Thyroid gland (tissue), 4 donors: ENCODE results near the gene BLNK.

ENCODE experiments used
- CTCF ChIP-seq, 6 experiments: fragments of 200-600 bp in 3 of 6; fragments of 450-650 bp in 3 of 6; sonication (generic) in 3 of 6; IDR thresholded peaks; one replicate each; pipeline ENCODE4 v1.5.1; 2016 to 2019; ENCODE audit warnings: antibody characterized with exemption in 6 of 6, mild to moderate bottlenecking in 2 of 6, inconsistent platforms in 1 of 6, moderate library complexity in 1 of 6
- POLR2A ChIP-seq, 2 donors: fragments of 450-650 bp; IDR thresholded peaks; one replicate each; pipeline ENCODE4 v1.6.1; 2017; ENCODE audit warnings: antibody characterized with exemption in 2 of 2, mild to moderate bottlenecking in 2 of 2, moderate library complexity in 1 of 2

DNA sequence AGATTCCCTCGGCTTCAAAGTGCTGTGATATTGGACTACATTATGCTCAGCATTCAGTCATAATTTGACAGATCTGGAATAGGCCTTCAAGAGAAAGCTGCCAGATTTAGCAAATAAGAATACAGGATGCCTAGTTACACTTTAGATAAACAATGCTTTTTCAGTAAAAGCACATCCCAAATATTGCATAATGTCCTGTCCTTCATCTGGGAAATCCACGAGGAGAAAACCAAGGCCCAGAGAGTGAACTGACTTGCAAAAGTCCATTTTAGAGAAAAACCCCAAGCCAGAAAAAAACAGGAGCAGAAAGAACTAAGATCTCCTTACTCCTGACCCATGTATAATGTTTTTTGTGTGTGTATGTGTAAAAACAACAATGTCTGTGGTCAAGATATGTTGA lies 12.0 kb upstream of the BLNK start:
- TF ChIP-seq CTCF (IDR thresholded peaks at IDR 0.05), result no peak
- TF ChIP-seq POLR2A (IDR thresholded peaks at IDR 0.05), result no peak
